Epithelial cell of esophagus (primary cell): ENCODE results near the gene NR5A2.

Experiments used
- DNase-seq: peaks from one replicate; pipeline ENCODE4 v3.0.0; 2010; ENCODE audit warnings: low read depth
- H3K4me3 ChIP-seq: 2 replicates; pipeline ENCODE4 v1.5.1; 2011; ENCODE audit warnings: mild to moderate bottlenecking, low read length, control low read depth
- CTCF ChIP-seq: IDR thresholded peaks from 2 replicates; pipeline ENCODE4 v1.5.1; 2011; ENCODE audit warnings: low read depth, mild to moderate bottlenecking, low read length, control low read depth, inconsistent platforms; ENCODE audit not compliant: insufficient read depth; ENCODE audit errors: missing control alignments

Gene NR5A2

DNA sequence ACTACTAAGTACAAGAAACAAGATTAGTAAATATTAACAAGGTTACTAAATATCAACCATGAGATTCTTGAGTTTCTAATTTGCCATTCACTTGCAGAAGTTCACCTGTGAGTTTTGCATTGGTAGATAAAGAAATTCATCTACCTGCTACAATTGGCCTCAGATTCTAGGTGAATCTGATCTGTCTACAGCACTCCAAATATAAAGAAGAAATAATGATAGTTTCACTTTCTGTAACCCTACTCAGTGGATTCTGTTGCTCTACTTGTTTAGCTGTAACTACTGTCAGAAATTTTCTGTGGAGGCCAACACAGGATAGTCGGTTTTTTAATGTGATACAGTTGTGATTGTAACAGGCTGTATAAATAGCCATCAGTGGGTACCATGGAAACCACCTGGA lies 118.6 kb downstream of the NR5A2 start:
- H3K4me3 ChIP-seq: no peak overlapping the region
- TF ChIP-seq CTCF: no peak
- no peak for DNase-seq

- H3K4me3 ChIP-seq: no peak overlapping the region
- no peak for TF ChIP-seq CTCF
- DNase-seq: no peak
Observed at GRCh38 chr1:200147094-200147493, 119.6 kb downstream of the NR5A2 start.

DNA sequence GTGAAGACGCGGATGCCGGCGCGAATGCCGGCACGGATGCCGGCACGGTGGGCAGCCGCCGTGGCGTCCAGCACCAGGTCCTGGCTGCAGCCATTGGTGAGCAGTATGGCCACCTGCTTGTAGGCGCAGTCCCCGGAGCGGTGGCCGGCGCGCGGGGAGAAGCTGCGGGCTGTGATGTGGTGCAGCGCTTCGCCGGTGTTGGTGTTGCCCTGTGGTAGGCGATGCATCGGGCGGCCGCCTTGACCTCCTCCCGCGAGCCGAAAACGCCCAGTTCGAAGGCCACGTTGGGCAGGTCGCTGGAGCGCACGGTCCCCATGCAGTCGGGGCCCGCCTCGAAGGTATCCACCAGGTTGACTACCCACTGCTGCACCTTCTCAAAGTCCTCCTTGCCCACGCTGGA lies 120.2 kb downstream of the NR5A2 start:
- DNase-seq: no peak

GRCh38 chr1:200150006-200150405 lies 122.5 kb downstream of the NR5A2 start:
- DNase-seq: no peak
- no peak overlapping the region for H3K4me3 ChIP-seq
- no peak for TF ChIP-seq CTCF

More for the DNA sequence above, 120.2 kb downstream of the NR5A2 start:
- H3K4me3 ChIP-seq: no peak overlapping the region
- no peak for TF ChIP-seq CTCF

DNA sequence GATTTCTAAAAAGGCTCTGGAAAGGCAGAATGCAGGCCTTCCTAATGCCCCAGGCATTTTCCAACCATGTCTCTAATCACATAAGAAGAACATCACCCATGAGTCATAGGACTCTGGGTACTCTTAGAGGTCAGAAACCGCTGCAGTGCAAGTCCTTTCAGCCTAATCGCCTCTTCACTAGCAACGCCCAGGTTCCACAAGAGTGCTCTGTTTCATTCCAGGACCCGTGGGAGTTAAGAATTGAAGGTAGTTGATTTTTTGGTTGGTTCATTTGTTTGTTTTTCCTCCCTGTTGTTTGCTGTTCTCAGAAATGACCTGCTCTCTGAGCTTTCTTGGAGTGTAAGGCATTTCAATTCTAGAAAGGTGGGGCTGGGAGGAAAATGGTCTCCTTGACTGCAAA lies 123.2 kb downstream of the NR5A2 start:
- no peak for TF ChIP-seq CTCF
- H3K4me3 ChIP-seq: no peak overlapping the region
- DNase-seq: peak; percentile 81

DNA sequence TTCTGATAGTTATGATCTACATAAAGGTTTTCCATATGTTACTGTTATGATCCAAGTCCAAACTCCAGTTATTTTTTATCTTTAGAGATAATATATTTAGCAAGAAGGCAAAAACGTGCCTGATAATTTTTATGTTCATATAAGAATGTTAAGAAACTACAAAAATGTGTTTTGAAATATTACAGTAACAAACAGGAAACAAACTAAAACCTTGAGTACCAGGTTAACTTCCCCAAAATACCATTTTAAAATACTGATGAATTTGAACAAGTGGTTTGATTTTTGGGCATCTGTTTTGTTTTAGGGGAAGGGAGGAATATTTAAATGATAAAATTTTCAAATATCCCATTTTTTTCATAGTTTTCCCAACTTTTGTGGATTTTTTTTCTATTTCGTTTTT lies 124.8 kb downstream of the NR5A2 start:
- no peak for TF ChIP-seq CTCF
- no peak for DNase-seq
- no peak overlapping the region for H3K4me3 ChIP-seq

DNA sequence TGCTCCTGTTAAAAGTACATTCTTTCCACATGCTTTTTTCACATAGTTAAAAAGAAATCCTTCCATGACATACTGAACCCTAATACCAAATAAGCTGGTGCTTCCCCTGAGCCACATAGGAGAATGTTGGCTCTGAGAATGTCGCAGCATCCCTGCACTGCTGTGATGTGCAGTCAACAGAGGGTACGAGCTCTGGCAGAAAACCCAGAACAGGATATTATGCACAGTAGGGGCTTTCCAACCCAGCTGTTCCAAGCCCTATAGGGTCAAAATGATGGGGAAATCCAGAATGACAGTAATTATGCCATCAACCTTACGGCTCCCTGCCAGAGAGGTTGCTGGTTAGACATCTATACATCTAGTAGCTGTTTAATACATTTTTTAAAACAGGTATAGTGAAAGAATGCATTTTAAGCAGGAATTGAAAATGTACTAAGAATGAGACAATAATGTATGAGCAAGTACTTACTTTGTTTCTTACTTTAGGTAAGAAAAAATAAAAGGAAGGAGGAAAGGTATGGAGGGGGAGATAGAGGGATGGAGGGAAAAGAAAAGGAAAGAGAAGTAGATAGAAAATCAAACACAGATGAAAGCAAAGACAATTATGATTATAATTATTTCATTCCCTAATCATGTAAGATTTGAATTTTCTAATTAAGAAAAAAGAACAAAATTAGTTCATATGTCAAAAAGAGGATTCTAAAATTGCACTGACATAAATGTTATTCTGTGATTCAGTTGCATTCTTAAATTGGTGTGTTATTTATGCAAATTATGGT lies 126.0 kb downstream of the NR5A2 start:
- DNase-seq: no peak
- no peak for TF ChIP-seq CTCF
- H3K4me3 ChIP-seq: no peak overlapping the region
